PFSK-1 (cell line): ENCODE data around the gene RASA3. TPM values are rescaled to one million over a fixed set of nuclear protein-coding genes. Genes with fewer than 3 reads are reported as not detected.

Source experiments
- FOXP2 ChIP-seq: optimal IDR thresholded peaks from 2 replicates; pipeline ENCODE3; 2011; ENCODE audit warnings: borderline replicate concordance, control low read depth, inconsistent platforms; ENCODE audit not compliant: insufficient read depth; ENCODE audit errors: extremely low read length, extremely low read depth
- POLR2AphosphoS5 ChIP-seq: IDR thresholded peaks from 2 replicates; pipeline ENCODE4 v1.6.1; 2012; ENCODE audit warnings: low read depth, mild to moderate bottlenecking, control low read depth, low read length, moderate library complexity
- REST ChIP-seq, 2 experiments: IDR thresholded peaks; 2 replicates each; pipeline versions ENCODE4 v1.6.1 to v1.8.0; 2011 to 2012; ENCODE audit warnings: low read depth in 2 of 2, low read length in 2 of 2, control low read depth in 1 of 2, inconsistent platforms in 1 of 2, mild to moderate bottlenecking in 1 of 2, moderate library complexity in 1 of 2; ENCODE audit not compliant: insufficient read depth in 1 of 2
- SIN3A ChIP-seq: IDR thresholded peaks from 2 replicates; pipeline ENCODE4 v1.6.1; 2012; ENCODE audit warnings: mild to moderate bottlenecking, low read length, moderate library complexity, borderline replicate concordance; ENCODE audit not compliant: insufficient read depth
- TAF1 ChIP-seq: IDR thresholded peaks from 2 replicates; pipeline ENCODE4 v1.6.1; 2012; ENCODE audit warnings: low read length, control low read depth, borderline replicate concordance; ENCODE audit not compliant: insufficient read depth
- polyA plus RNA-seq: library from polyadenylated mRNA; unstranded; fragments of >200 nt; gene quantifications from one replicate; pipeline ENCODE4 v1.2.1, GENCODE V29; 2012; ENCODE audit warnings: low read depth, missing spikeins; ENCODE audit not compliant: insufficient read length

RASA3 gene
- polyA plus RNA-seq: 11.0 TPM

GRCh38 chr13:114132419-114133121 lies at the start of gene RASA3:
TSS of gene RASA3 (minus strand) at chr13:114132623. CDS start at chr13:114132489, 134 bp downstream.
- TF ChIP-seq REST (IDR thresholded peaks at IDR 0.05; ENCODE audit: insufficient read depth in 1 of 2, low read depth in 2 of 2, low read length in 2 of 2) (no peak), SIN3A (no peak), POLR2AphosphoS5 (no peak), TAF1 (no peak), FOXP2 (no peak)

GRCh38 chr13:114179087-114179658 lies 46.8 kb upstream of the RASA3 start, which contains the start of gene CFAP97D2:
TSS of gene CFAP97D2 (plus strand) at chr13:114179257. CDS start at chr13:114179331, 74 bp downstream.
- TF ChIP-seq REST (IDR thresholded peaks at IDR 0.05; ENCODE audit: insufficient read depth in 1 of 2, low read depth in 2 of 2, low read length in 2 of 2) (no peak), POLR2AphosphoS5 (no peak), SIN3A (no peak), FOXP2 (no peak), TAF1 (no peak)

- TF ChIP-seq REST (IDR thresholded peaks at IDR 0.05; ENCODE audit: insufficient read depth in 1 of 2, low read depth in 2 of 2, low read length in 2 of 2): no peak
These were observed 45.0 kb upstream of the RASA3 start for GRCh38 chr13:114177245-114178010.

- TF ChIP-seq FOXP2: no peak
- TF ChIP-seq POLR2AphosphoS5: no peak
- TF ChIP-seq REST (IDR thresholded peaks at IDR 0.05; ENCODE audit: insufficient read depth in 1 of 2, low read depth in 2 of 2, low read length in 2 of 2): no peak
- TF ChIP-seq TAF1: no peak
- TF ChIP-seq SIN3A: no peak
These were observed 42.1 kb upstream of the RASA3 start for GRCh38 chr13:114174529-114174961.
